ENCODE measurements around the gene CYS1.

The CYS1 gene

GRCh38 chr2:10071176-10071575 is 9.0 kb downstream of the CYS1 start:
- DNase-seq, result no peak

- no peak for DNase-seq
These were observed 12.3 kb downstream of the CYS1 start for GRCh38 chr2:10067881-10068280.

GRCh38 chr2:10067330-10067729 is 12.9 kb downstream of the CYS1 start:
- no peak for DNase-seq

GRCh38 chr2:10065773-10066055 is 14.5 kb downstream of the CYS1 start:
- no peak for DNase-seq

GRCh38 chr2:10064932-10065772 is 15.1 kb downstream of the CYS1 start:
- no peak for DNase-seq

GRCh38 chr2:10063566-10063965 is 16.6 kb downstream of the CYS1 start:
- DNase-seq, result no peak

- no peak for DNase-seq
These were observed 17.3 kb downstream of the CYS1 start for GRCh38 chr2:10062931-10063365.

GRCh38 chr2:10061221-10061925 is 18.8 kb downstream of the CYS1 start:
- DNase-seq, result no peak

GRCh38 chr2:10059552-10060335 is 20.5 kb downstream of the CYS1 start:
- no peak for DNase-seq

GRCh38 chr2:10059016-10059351 is 21.2 kb downstream of the CYS1 start:
- DNase-seq, result no peak

GRCh38 chr2:10058251-10059015 is 21.8 kb downstream of the CYS1 start:
- DNase-seq, result no peak

- no peak for DNase-seq
These were observed 22.7 kb downstream of the CYS1 start for GRCh38 chr2:10057231-10058107.

GRCh38 chr2:10056439-10056838 is 23.8 kb downstream of the CYS1 start:
- DNase-seq, result no peak

- DNase-seq, result no peak
These were observed 25.2 kb downstream of the CYS1 start for GRCh38 chr2:10054976-10055375.

GRCh38 chr2:10054424-10054823 is 25.8 kb downstream of the CYS1 start:
- DNase-seq, result no peak

- DNase-seq, result no peak
These were observed 26.9 kb downstream of the CYS1 start for GRCh38 chr2:10053351-10053750.

- DNase-seq, result no peak
These were observed 28.0 kb downstream of the CYS1 start for GRCh38 chr2:10052216-10052615.

GRCh38 chr2:10048501-10049171 is 31.6 kb downstream of the CYS1 start:
- peak; percentile 66 for DNase-seq

GRCh38 chr2:10047616-10048500 is 32.4 kb downstream of the CYS1 start:
- DNase-seq, result no peak

- DNase-seq, result no peak
These were observed 33.3 kb downstream of the CYS1 start for GRCh38 chr2:10046931-10047330.

Data from SHP77 treated with DMSO at 0.1 percent for 48 hours (cell line).